Muscle of back (tissue), 11 donors: ENCODE data around the gene PTGS1. TPM values are rescaled to one million over a fixed set of nuclear protein-coding genes. Genes with fewer than 3 reads are reported as not detected.

Source experiments
- DNase-seq, 3 donors: peaks; one replicate each; pipeline versions ENCODE4 v3.0.0 to v3.0.0-alpha.2; 2013
- polyA plus RNA-seq, 10 donors: library from polyadenylated mRNA; unstranded; fragments of 120-200 nt; gene quantifications; one replicate each; pipeline ENCODE4 v1.2.1, GENCODE V29; 2013; ENCODE audit not compliant: insufficient read length in 10 of 10

PTGS1 gene
- polyA plus RNA-seq, 10 donors = 2.9 to 14.3 (median 5.5) TPM

GRCh38 chr9:122372856-122373845, 2.3 kb downstream of the PTGS1 start:
- DNase-seq = no peak

DNA sequence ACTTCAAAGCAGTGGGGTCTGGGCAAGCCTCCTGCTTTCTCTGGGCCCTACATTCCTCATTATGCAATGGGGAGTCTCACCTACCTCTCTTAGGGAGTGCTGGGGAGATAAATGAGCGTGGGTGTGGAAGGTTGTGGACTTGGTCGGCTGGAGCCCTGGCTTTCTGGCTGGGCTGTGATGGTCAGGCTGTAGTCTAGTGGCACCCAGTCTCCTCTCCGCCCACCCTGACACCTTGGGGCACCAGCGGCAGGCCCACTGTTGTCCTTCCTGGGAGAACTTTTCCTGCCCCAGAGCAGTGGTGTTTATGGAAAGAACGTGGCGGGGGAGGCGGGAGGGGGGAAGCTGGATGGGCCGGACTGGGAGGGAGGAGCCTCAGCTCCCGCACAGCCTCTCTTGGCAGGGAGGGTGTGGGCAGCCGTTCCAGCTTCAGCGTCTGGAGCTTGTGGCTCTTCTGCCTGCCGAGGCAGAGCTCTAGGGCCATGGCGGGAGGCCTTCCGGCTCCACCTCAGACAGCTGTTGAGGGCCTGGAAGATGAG, 4.1 kb downstream of the PTGS1 start:
- peak; percentile 57 to 90 (median 80) for DNase-seq

- no peak for DNase-seq
Measured at GRCh38 chr9:122376796-122377195, 6.0 kb downstream of the PTGS1 start.

DNA sequence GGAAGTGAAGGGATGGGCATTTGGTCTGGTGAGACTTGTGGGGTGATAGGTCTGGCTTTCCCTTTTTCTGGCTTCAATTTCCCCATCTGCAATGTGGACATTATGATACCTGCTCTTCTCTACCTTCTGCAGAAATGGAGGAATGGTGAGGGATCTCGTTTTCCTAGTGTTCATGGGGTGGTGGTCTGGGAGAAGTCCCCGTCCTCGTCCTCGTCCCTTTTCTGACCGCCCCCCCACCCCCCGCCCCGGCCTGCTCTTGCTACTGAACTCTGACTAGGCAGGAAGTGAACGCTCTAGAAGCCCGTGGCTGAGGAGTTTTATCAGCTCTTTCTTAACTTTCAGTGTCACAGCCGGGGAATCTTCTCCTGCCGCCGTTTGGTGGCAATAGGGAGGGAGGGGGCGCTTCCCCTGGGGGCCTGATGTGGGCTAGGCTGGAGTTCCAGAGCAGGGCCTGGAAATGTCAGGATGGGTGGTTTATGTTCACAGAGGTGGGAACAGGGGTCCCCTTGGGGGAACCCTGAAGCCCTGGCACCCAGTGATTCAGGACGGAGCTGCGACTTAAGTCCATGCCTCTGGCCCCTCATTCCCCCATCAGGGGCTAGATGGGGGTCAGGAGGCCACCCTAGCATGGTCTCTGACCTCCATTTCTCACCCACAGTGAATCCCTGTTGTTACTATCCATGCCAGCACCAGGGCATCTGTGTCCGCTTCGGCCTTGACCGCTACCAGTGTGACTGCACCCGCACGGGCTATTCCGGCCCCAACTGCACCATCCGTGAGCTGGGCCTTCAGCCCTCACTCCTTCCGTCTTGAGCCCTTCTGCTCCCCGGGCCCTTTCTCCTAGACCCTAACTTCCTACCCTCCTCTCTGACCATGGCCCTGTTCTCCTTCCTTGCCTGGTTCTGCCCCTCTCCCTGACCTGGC, 6.7 kb downstream of the PTGS1 start:
- no peak for DNase-seq

DNA sequence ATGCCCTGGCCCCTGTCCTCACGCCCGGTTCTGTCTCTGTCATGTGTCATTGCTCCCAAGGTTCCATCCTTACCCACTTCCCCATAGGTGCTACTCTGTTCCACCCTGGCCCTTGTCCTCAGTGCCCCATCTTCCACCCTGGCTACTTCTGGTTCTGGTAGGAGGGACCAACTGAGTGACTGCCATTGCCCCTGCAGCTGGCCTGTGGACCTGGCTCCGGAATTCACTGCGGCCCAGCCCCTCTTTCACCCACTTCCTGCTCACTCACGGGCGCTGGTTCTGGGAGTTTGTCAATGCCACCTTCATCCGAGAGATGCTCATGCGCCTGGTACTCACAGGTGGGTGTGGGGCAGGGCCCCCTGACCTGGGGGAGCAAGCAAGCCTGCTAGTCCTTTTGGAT, 7.4 kb downstream of the PTGS1 start:
- DNase-seq = no peak

DNA sequence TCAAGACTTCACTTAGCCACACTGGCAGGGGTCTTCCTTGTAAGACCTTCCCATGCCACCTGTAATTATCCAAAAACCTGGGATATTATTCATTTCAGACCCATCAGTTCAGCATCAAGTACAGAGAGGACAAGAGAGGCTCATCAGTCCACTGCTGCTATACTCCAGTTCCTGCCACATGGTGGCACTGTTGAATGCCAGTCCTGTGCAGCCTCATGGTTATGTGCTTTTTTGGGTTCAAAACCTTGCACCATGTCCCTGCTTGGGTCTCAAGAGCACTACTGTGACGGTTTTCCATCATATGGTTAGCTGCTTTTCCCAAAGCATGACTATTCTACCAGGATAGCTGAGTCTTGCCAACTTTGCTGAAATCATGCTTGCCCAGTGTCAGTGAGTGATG, 8.5 kb downstream of the PTGS1 start:
- DNase-seq = no peak

DNA sequence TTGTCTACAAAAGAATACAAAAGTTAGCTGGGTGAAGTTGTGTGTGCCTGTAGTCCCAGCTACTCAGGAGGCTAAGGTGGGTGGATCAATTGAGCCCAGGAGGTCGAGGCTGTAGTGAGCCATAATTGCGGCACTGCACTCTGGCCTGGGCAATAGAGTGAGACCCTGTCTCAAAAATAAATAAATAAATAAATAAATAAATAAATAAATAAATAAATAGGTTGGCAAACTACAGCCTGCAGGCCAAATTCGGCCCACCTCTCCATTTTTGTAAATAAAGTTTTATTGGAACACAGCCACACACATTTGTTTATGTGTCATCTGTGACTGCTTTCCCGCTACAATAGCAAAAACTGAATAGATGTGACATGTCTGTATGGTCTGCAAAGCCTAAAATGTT, 9.5 kb downstream of the PTGS1 start:
- DNase-seq = no peak

GRCh38 chr9:122381206-122381950, 10.6 kb downstream of the PTGS1 start:
- DNase-seq = no peak

DNA sequence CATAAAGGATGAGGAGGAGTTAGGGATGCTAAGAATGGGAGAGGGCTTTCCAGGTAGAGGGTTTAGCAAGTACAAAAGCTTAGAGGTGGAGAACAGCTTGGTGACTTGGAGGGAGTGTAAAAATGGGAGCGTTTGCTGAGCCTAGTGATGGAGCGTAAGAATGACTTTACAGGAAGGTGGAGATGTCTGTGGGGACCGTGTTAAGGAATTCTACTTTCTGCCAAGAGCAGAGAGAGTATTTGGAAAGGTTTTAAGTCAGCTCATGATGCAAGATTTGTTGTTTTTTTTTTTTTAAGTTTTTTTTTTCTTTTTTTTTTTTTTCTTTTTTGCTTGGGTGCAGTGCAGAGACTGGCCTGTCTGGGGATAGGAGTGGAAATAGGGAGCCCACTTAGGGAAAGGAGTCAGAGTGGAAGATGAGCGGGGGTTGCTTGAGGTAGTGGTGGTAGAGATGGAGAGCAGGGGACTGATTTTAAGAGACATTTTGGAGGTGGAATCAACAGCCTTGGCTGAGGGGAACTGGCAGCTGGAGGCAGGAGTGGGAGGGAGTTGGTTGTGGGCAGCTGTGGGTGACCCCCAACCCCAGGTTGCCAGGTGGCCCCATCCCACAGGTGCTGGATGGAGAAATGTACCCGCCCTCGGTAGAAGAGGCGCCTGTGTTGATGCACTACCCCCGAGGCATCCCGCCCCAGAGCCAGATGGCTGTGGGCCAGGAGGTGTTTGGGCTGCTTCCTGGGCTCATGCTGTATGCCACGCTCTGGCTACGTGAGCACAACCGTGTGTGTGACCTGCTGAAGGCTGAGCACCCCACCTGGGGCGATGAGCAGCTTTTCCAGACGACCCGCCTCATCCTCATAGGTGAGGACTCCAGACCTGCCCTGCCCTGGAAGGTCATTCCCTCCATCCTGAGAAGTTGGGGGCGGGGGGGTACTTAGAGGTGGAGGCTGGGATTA, 12.4 kb downstream of the PTGS1 start:
- DNase-seq = peak in 2 of 3 donors; percentile 59 to 77

DNA sequence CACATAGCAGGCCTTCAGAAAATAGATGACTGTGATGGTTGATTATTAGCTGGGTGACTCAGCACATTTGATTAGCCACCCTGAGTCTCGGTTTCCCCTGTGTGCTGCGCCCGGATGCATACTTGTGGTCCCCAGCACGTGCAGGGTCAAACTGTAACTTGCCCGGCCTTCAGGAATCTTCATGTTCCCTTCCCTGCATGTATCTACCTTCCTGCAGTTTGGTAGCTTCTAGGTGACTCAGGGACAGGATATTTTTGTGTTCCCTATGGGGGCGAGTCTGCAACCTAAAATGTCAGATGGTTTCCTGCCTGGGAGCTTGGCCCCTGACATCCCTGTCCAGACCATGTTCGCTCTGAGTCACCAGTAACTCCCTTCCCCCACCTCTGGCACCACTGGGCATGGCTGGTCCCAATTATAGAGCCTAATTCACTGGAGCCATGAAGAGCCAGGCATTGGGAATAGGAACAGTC, 13.2 kb downstream of the PTGS1 start:
- DNase-seq = no peak

DNA sequence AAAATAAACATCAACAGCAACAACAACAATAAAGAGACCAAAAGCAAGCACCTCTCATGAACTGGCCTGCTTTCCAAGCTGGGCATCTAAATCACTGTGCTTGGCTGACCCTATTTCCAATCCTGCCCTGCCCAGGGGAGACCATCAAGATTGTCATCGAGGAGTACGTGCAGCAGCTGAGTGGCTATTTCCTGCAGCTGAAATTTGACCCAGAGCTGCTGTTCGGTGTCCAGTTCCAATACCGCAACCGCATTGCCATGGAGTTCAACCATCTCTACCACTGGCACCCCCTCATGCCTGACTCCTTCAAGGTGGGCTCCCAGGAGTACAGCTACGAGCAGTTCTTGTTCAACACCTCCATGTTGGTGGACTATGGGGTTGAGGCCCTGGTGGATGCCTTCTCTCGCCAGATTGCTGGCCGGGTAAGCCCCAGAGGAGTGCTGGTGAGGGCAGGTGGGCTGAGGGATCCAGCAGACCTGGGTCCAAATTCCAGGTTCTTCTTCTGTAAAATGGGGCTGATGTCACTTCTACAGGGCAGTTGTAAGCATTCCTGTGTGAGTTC, 15.6 kb downstream of the PTGS1 start:
- peak in 1 of 3 donors; percentile 41 for DNase-seq

DNA sequence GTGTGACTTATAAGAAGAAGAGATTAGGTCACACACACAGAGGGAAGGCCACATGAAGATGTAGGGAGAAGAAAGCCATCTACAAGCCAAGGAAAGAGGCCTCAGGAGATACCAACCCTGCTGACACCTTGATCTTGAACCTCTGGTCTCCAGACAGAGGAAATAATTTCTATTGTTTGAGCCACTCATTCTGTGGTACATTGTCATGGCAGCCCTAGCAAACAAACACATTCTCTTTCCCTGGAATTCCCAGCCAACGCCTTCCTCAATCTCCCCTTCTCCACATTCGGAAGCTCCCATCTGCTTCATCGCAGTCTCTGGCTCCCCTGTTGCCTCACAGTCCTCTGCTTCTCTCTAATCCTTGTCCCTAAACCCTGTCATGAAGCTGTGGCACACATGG, 16.7 kb downstream of the PTGS1 start:
- no peak for DNase-seq

DNA sequence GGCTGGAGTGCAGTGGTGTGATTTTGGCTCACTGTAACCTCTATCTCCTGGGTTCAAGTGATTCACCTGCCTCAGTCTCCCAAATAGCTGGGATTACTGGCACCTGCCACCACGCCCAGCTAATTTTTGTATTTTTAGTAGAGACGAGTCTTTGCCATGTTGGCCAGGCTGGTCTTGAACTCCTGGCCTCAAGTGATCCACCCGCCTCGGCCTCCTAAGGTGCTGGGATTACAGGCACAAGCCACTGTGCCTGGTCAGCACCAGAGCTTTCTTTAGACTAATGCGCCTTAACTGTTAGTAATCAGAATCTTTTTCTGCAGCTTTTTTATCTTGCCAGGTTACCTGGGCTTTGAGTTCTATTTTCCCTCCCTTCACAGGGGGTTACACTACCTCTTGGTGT, 18.4 kb downstream of the PTGS1 start:
- DNase-seq = no peak

DNA sequence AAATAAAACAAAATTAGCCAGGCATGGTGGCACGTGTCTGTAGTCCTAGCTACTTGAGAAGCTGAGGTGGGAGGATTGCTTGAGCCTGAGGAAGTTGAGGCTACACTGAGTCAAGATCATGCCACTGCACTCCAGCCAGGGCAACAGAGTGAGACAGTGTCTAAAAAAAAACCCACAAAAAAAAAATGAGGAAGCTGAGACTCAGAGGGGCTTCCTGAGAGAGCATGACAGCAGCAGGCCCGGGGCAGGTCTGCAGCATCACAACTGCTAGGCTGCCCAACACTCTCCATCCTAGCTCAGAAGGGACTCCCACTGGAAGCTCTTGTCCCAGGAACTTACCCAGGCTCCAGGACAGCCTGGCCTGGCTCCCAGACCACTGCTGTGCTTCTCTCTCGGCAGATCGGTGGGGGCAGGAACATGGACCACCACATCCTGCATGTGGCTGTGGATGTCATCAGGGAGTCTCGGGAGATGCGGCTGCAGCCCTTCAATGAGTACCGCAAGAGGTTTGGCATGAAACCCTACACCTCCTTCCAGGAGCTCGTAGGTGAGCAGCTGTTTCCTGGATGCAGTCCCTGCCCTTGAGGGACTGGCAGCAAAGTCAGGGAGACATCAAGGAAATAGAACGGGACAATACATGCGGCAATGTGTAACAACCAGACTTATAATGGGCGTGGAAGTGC, 19.1 kb downstream of the PTGS1 start:
- peak in 1 of 3 donors; percentile 15 for DNase-seq

DNA sequence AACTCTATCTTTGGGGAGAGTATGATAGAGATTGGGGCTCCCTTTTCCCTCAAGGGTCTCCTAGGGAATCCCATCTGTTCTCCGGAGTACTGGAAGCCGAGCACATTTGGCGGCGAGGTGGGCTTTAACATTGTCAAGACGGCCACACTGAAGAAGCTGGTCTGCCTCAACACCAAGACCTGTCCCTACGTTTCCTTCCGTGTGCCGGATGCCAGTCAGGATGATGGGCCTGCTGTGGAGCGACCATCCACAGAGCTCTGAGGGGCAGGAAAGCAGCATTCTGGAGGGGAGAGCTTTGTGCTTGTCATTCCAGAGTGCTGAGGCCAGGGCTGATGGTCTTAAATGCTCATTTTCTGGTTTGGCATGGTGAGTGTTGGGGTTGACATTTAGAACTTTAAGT, 21.5 kb downstream of the PTGS1 start:
- no peak for DNase-seq

- DNase-seq = no peak
Measured at GRCh38 chr9:122392714-122393113, 21.9 kb downstream of the PTGS1 start.

- no peak for DNase-seq
Measured at GRCh38 chr9:122393284-122393983, 22.6 kb downstream of the PTGS1 start.
